GM12892 (cell line): Measurements from ENCODE around the gene HDHD3.

Experiments
- POLR2A ChIP-seq: IDR thresholded peaks from 2 replicates; pipeline ENCODE4 v1.6.1; 2011; ENCODE audit warnings: low read depth, low read length, control low read depth
- POLR2AphosphoS5 ChIP-seq: IDR thresholded peaks from 2 replicates; pipeline ENCODE4 v1.6.1; 2011; ENCODE audit warnings: low read depth, low read length, control low read depth
- TAF1 ChIP-seq: IDR thresholded peaks from 2 replicates; pipeline ENCODE4 v1.6.1; 2011; ENCODE audit warnings: low read depth, mild to moderate bottlenecking, control low read depth, low read length, borderline replicate concordance

- TF ChIP-seq POLR2A = peak; percentile 52
- no peak for TF ChIP-seq POLR2AphosphoS5
- TF ChIP-seq TAF1 = no peak
These were observed 39.4 kb upstream of the HDHD3 start for GRCh38 chr9:113416149-113416721.
